GM06990 (cell line): ENCODE results near the gene FARSB.
"Not testable (repeated sequence)": the region's sequence is repeated elsewhere in the genome, so short reads cannot be mapped to it uniquely, and the experiment has no call there.

Experiments
- DNase-seq: peaks from one replicate; pipeline ENCODE4 v3.0.0-alpha.2; 2011; ENCODE audit not compliant: insufficient read length; ENCODE audit errors: extremely low read depth
- H3K27me3 ChIP-seq: replicated peaks from 2 replicates; pipeline ENCODE4 v1.6.0; 2011; ENCODE audit warnings: low read length; ENCODE audit not compliant: control insufficient read depth, insufficient read depth
- H3K36me3 ChIP-seq: 2 replicates; pipeline ENCODE4 v1.5.1; 2011; ENCODE audit warnings: low read length; ENCODE audit not compliant: control insufficient read depth, insufficient read depth
- H3K4me3 ChIP-seq: replicated peaks from 2 replicates; pipeline ENCODE4 v1.5.1; 2011; ENCODE audit warnings: low read depth, mild to moderate bottlenecking, control low read depth, low read length
- CTCF ChIP-seq: IDR thresholded peaks from 2 replicates; pipeline ENCODE4 v1.5.1; 2011; ENCODE audit warnings: low read length, control low read depth, mild to moderate bottlenecking, inconsistent platforms; ENCODE audit not compliant: insufficient read depth, poor library complexity, severe bottlenecking

The FARSB gene

GRCh38 chr2:222693837-222694236 lies 37.9 kb upstream of the FARSB start:
- no peaks in the 10 kb centered on the region for H3K36me3 ChIP-seq
- no peaks in the 10 kb centered on the region for H3K27me3 ChIP-seq
- H3K4me3 ChIP-seq: no peak overlapping the region
- peak; percentile 25 for TF ChIP-seq CTCF
- DNase-seq: no peak

GRCh38 chr2:222693413-222693812 lies 37.5 kb upstream of the FARSB start:
- not testable (repeated sequence) for DNase-seq, H3K36me3 ChIP-seq, H3K27me3 ChIP-seq, H3K4me3 ChIP-seq

- TF ChIP-seq CTCF: peak; percentile 100
- H3K36me3 ChIP-seq: no peaks in the 10 kb centered on the region
- H3K27me3 ChIP-seq: no peaks in the 10 kb centered on the region
- no peak overlapping the region for H3K4me3 ChIP-seq
- peak; percentile 33 for DNase-seq
Observed at GRCh38 chr2:222690564-222691200, 34.8 kb upstream of the FARSB start.

DNA sequence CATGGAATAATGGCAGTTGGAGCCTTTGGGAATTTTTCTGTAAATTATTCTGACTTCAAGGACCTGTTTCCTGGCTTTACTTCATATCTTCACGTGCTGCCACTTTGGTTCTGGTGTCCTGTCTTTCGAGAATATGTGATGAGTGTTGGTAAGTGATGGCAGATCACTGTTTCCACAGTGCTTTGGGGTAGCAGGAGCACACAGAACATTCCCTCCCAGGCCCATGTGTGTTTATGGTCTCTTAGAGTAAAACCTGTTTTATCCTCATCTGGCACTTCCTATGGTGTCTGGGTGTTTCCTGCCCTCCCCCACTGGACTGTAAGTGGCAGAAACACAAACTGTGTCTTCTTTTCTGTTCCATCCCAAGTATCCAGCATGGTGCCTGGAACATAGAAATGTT lies 33.4 kb upstream of the FARSB start:
- H3K36me3 ChIP-seq: no peaks in the 10 kb centered on the region
- H3K27me3 ChIP-seq: no peaks in the 10 kb centered on the region
- no peak for DNase-seq
- TF ChIP-seq CTCF: no peak
- no peak overlapping the region for H3K4me3 ChIP-seq

GRCh38 chr2:222688917-222689316 lies 33.0 kb upstream of the FARSB start:
- H3K36me3 ChIP-seq: no peaks in the 10 kb centered on the region
- no peak overlapping the region for H3K4me3 ChIP-seq
- no peak for DNase-seq
- H3K27me3 ChIP-seq: no peaks in the 10 kb centered on the region
- TF ChIP-seq CTCF: no peak

GRCh38 chr2:222686086-222686750 lies 30.3 kb upstream of the FARSB start:
- Histone ChIP-seq H3K4me3 (no peak overlapping the region), H3K36me3 (no peaks in the 10 kb centered on the region)

More at GRCh38 chr2:222686086-222686750, 30.3 kb upstream of the FARSB start:
- no peak for DNase-seq
- H3K27me3 ChIP-seq: no peaks in the 10 kb centered on the region
- TF ChIP-seq CTCF: no peak
